Gastrocnemius medialis (tissue), 4 donors: ENCODE measurements around the gene ZNF365. TPM values are rescaled to one million over a fixed set of nuclear protein-coding genes. Genes with fewer than 3 reads are reported as not detected.
A peak's percentile ranks its signal among the peaks of the same experiment; 100 is the strongest.

Source experiments
- ATAC-seq, 2 donors: fragments of 150-250 bp; one replicate each; pipeline ENCODE4 v1.9.1; 2016
- DNase-seq, 2 donors: peaks; one replicate each; pipeline ENCODE4 v3.0.0-alpha.2; 2019
- H3K27ac ChIP-seq, 4 donors: fragments of 200-600 bp; sonication (generic); 1 replicate in 1 of 4; 2 replicates in 3 of 4; pipeline ENCODE4 v1.5.1; 2016 to 2018; ENCODE audit warnings: mild to moderate bottlenecking in 2 of 4, moderate library complexity in 1 of 4
- H3K27me3 ChIP-seq, 3 donors: fragments of 200-600 bp; sonication (generic) in 2 of 3; 1 replicate in 1 of 3; 2 replicates in 2 of 3; pipeline versions ENCODE4 v1.5.1 to v1.6.0; 2016 to 2019; ENCODE audit warnings: mild to moderate bottlenecking in 1 of 3, moderate library complexity in 1 of 3
- H3K36me3 ChIP-seq, 2 donors: fragments of 200-600 bp; sonication (generic) in 1 of 2; one replicate each; pipeline ENCODE4 v1.5.1; 2017 to 2018
- H3K4me1 ChIP-seq, 2 donors: fragments of 200-600 bp; sonication (generic) in 1 of 2; one replicate each; pipeline ENCODE4 v1.5.1; 2016 to 2017; ENCODE audit warnings: mild to moderate bottlenecking in 2 of 2
- H3K4me3 ChIP-seq, 4 donors: fragments of 200-600 bp; sonication (generic) in 3 of 4; 1 replicate in 1 of 4; 2 replicates in 3 of 4; pipeline ENCODE4 v1.5.1; 2016 to 2019; ENCODE audit warnings: mild to moderate bottlenecking in 2 of 4
- H3K9me3 ChIP-seq, 3 donors: fragments of 200-600 bp; sonication (generic) in 2 of 3; 1 replicate in 1 of 3; 2 replicates in 2 of 3; pipeline ENCODE4 v1.5.1; 2016 to 2019
- CTCF ChIP-seq, 5 experiments: fragments of 450-650 bp in 3 of 5; fragments of 200-600 bp in 2 of 5; sonication (generic) in 2 of 5; IDR thresholded peaks in 4 of 5; conservative IDR thresholded peaks in 1 of 5; 1 replicate in 4 of 5; 2 replicates in 1 of 5; pipeline ENCODE4 v1.5.1; 2016 to 2019; ENCODE audit warnings: antibody characterized with exemption in 5 of 5, mild to moderate bottlenecking in 3 of 5, moderate library complexity in 3 of 5
- POLR2A ChIP-seq, 2 donors: fragments of 450-650 bp; IDR thresholded peaks; one replicate each; pipeline ENCODE4 v1.6.1; 2017; ENCODE audit warnings: antibody characterized with exemption in 2 of 2, mild to moderate bottlenecking in 2 of 2, moderate library complexity in 2 of 2
- in situ Hi-C, 4 donors: fragments of 200-750 bp; cut with MboI; loops; one replicate each; pipeline versions ENCODE4 v1.15.0 to v1.8.0; 2017; ENCODE audit warnings: low sequenced_read_pairs in 4 of 4
- intact Hi-C: fragments of 100-400 bp; cut with DNase I; formaldehyde crosslinking; loops from one replicate; pipeline ENCODE4 v1.15.1; 2023; ENCODE audit warnings: low total_unique reads
- total RNA-seq, 4 donors: library from RNA; depleted of rRNA; stranded (reverse); fragments of >200 nt; gene quantifications; one replicate each; pipeline versions ENCODE4 v1.1.0 to v1.2.3, GENCODE V29; 2016

ZNF365 gene
- total RNA-seq, 4 donors from 2014 or later = not detected

- TF ChIP-seq CTCF (IDR thresholded peaks at IDR 0.05 in 4 of 5, conservative IDR thresholded peaks at IDR 0.05 in 1 of 5) (no peak), POLR2A (IDR thresholded peaks at IDR 0.05) (no peak)
- Histone ChIP-seq H3K4me3 (no peak overlapping the region), H3K27ac (no peak overlapping the region), H3K27me3 (no peaks in the 10 kb centered on the region), H3K4me1 (no peaks in the 10 kb centered on the region), H3K36me3 (no peaks in the 10 kb centered on the region), H3K9me3 (no peaks in the 10 kb centered on the region)
- in situ Hi-C loops (loop anchor here in 3 of 4 donors (25.0 kb wide), 3 partner anchors 411 to 736 kb away; no protein-coding TSS in a partner anchor), intact Hi-C loops (no loop called here)
- no peak for DNase-seq
- ATAC-seq = no peak
Measured at GRCh38 chr10:62426086-62426485, 51.9 kb downstream of the ZNF365 start.

GRCh38 chr10:62426600-62426999 is 52.4 kb downstream of the ZNF365 start:
- H3K4me3 ChIP-seq = no peak overlapping the region
- H3K9me3 ChIP-seq = no peaks in the 10 kb centered on the region
- ATAC-seq (no peak), DNase-seq (no peak)
- H3K27ac ChIP-seq = no peak overlapping the region
- no peaks in the 10 kb centered on the region for H3K36me3 ChIP-seq
- H3K27me3 ChIP-seq = no peaks in the 10 kb centered on the region
- in situ Hi-C loops (loop anchor here in 3 of 4 donors (25.0 kb wide), 3 partner anchors 411 to 736 kb away; no protein-coding TSS in a partner anchor), intact Hi-C loops (no loop called here)
- no peak for TF ChIP-seq POLR2A (IDR thresholded peaks at IDR 0.05)
- TF ChIP-seq CTCF (IDR thresholded peaks at IDR 0.05 in 4 of 5, conservative IDR thresholded peaks at IDR 0.05 in 1 of 5) = no peak
- no peaks in the 10 kb centered on the region for H3K4me1 ChIP-seq

GRCh38 chr10:62430881-62431280 is 56.7 kb downstream of the ZNF365 start:
- Histone ChIP-seq H3K27ac (no peak overlapping the region), H3K4me1 (no peaks in the 10 kb centered on the region), H3K4me3 (no peak overlapping the region), H3K9me3 (no peaks in the 10 kb centered on the region), H3K36me3 (no peaks in the 10 kb centered on the region), H3K27me3 (no peaks in the 10 kb centered on the region)
- TF ChIP-seq POLR2A (IDR thresholded peaks at IDR 0.05) (no peak), CTCF (IDR thresholded peaks at IDR 0.05 in 4 of 5, conservative IDR thresholded peaks at IDR 0.05 in 1 of 5) (no peak)
- in situ Hi-C loops = loop anchor here in 3 of 4 donors (25.0 kb wide), 3 partner anchors 406 to 731 kb away; no protein-coding TSS in a partner anchor
- no peak for ATAC-seq
- intact Hi-C loops = no loop called here
- no peak for DNase-seq

- no peak overlapping the region for H3K4me3 ChIP-seq
- in situ Hi-C loops = loop anchor here in 3 of 4 donors (25.0 kb wide), 3 partner anchors 404 to 729 kb away; no protein-coding TSS in a partner anchor
- peak in 1 of 2 donors; percentile 73 for ATAC-seq
Measured at GRCh38 chr10:62433181-62433692, 59.1 kb downstream of the ZNF365 start.

More at GRCh38 chr10:62433181-62433692, 59.1 kb downstream of the ZNF365 start:
- peak overlapping the region in 1 of 4 donors; percentile 8 for H3K27ac ChIP-seq
- H3K27me3 ChIP-seq = no peaks in the 10 kb centered on the region
- H3K4me1 ChIP-seq = no peaks in the 10 kb centered on the region
- intact Hi-C loops = no loop called here
- H3K36me3 ChIP-seq = no peaks in the 10 kb centered on the region
- TF ChIP-seq CTCF (IDR thresholded peaks at IDR 0.05 in 4 of 5, conservative IDR thresholded peaks at IDR 0.05 in 1 of 5) (no peak), POLR2A (IDR thresholded peaks at IDR 0.05) (no peak)
- no peaks in the 10 kb centered on the region for H3K9me3 ChIP-seq
- peak; percentile 5 to 33 for DNase-seq
